ENCODE data around the gene RAB28. TPM values are rescaled to one million over a fixed set of nuclear protein-coding genes. Genes with fewer than 3 reads are reported as not detected.

The RAB28 gene
- total RNA-seq, 1 experiment from 2014 or later: 17.1 TPM

- TF ChIP-seq ATF6 (CRISPR knock-in tag; IDR thresholded peaks at IDR 0.05): no peak
Measured at GRCh38 chr4:13524504-13525243, 40.5 kb upstream of the RAB28 start (continued).

- peak; percentile 3; the same call in 1 of the 2 replicates for ATAC-seq
- Mint-ChIP-seq H3K4me3 (peak overlapping the region; percentile 62), H3K9me3 (peaks cover 10% of the 10 kb centered on the region), H3K4me1 (peaks cover 54% of the 10 kb centered on the region), H3K27me3 (ENCODE audit: low read depth) (peaks cover 92% of the 10 kb centered on the region), H3K36me3 (peaks cover 11% of the 10 kb centered on the region), H3K27ac (no peak overlapping the region)
- TF ChIP-seq MXD4 (CRISPR knock-in tag; IDR thresholded peaks at IDR 0.05; ENCODE audit: borderline replicate concordance) (no peak), SOX15 (CRISPR knock-in tag; IDR thresholded peaks at IDR 0.05) (no peak), NR2C2 (CRISPR knock-in tag; IDR thresholded peaks at IDR 0.05) (no peak), ZNF425 (CRISPR knock-in tag; conservative IDR thresholded peaks at IDR 0.05) (no peak), E2F5 (CRISPR knock-in tag; IDR thresholded peaks at IDR 0.05) (no peak), KAT7 (CRISPR knock-in tag; IDR thresholded peaks at IDR 0.05; ENCODE audit: borderline replicate concordance) (no peak), FOXP1 (CRISPR knock-in tag; IDR thresholded peaks at IDR 0.05; ENCODE audit: borderline replicate concordance) (no peak), NR3C1 (CRISPR knock-in tag; conservative IDR thresholded peaks at IDR 0.05; ENCODE audit: low read depth) (no peak)
- DNase-seq (ENCODE audit: low spot score): no peak
- POLR2A ChIA-PET: interaction anchor here (1.1 to 1.2 kb wide), 2 partner anchors 10 to 40 kb away, joined by 3 to 6 read pairs; partner anchors contain the start of gene RAB28
- CTCF ChIA-PET: interaction anchor here (1.0 to 6.1 kb wide), 4 partner anchors 10 to 93 kb away, joined by 3 to 69 read pairs (median 6); partner anchors contain the start of gene NKX3-2
Measured at GRCh38 chr4:13523591-13524503, 39.7 kb upstream of the RAB28 start.

GRCh38 chr4:13523105-13523477, 39.0 kb upstream of the RAB28 start:
- Mint-ChIP-seq H3K27me3 (ENCODE audit: low read depth) (peaks cover 84% of the 10 kb centered on the region), H3K4me1 (peaks cover 51% of the 10 kb centered on the region), H3K9me3 (peaks cover 10% of the 10 kb centered on the region), H3K4me3 (peak overlapping the region; percentile 62), H3K27ac (no peak overlapping the region), H3K36me3 (peaks cover 11% of the 10 kb centered on the region)
- no peak for TF ChIP-seq SMAD4 (CRISPR knock-in tag; IDR thresholded peaks at IDR 0.05)
- TF ChIP-seq MAX (CRISPR knock-in tag; IDR thresholded peaks at IDR 0.05): peak; percentile 47; the same call in 1 of the 2 replicates
- ATAC-seq (peak; percentile 19), DNase-seq (ENCODE audit: low spot score) (no peak)
- ChIA-PET CTCF (interaction anchor here (1.0 to 6.1 kb wide), 3 partner anchors 11 to 92 kb away, joined by 3 to 69 read pairs (median 4); partner anchors contain the start of gene NKX3-2), POLR2A (no interaction called here)
